Tibial nerve (tissue), 4 donors: Measurements from ENCODE around the gene AIG1.

Source experiments
- CTCF ChIP-seq, 5 experiments: fragments of 200-600 bp in 3 of 5; fragments of 450-650 bp in 2 of 5; sonication (generic) in 3 of 5; IDR thresholded peaks; one replicate each; pipeline ENCODE4 v1.5.1; 2016 to 2019; ENCODE audit warnings: antibody characterized with exemption in 5 of 5, mild to moderate bottlenecking in 3 of 5, moderate library complexity in 2 of 5
- EP300 ChIP-seq, 2 donors: sonication (generic); formaldehyde crosslinking; IDR thresholded peaks; one replicate each; pipeline ENCODE4 v1.6.1; 2017; ENCODE audit warnings: antibody characterized with exemption in 2 of 2, mild to moderate bottlenecking in 1 of 2
- POLR2A ChIP-seq, 2 donors: fragments of 450-650 bp; IDR thresholded peaks; one replicate each; pipeline ENCODE4 v1.6.1; 2017; ENCODE audit warnings: antibody characterized with exemption in 2 of 2, mild to moderate bottlenecking in 2 of 2, moderate library complexity in 2 of 2

GRCh38 chr6:143126574-143126941 lies 65.9 kb downstream of the AIG1 start:
- TF ChIP-seq CTCF (IDR thresholded peaks at IDR 0.05), result no peak
- TF ChIP-seq POLR2A (IDR thresholded peaks at IDR 0.05), result no peak
- no peak for TF ChIP-seq EP300 (IDR thresholded peaks at IDR 0.05)
